Testis (tissue), 2 donors: ENCODE measurements around the gene DNAAF1.
"Not testable (repeated sequence)": the region's sequence is repeated elsewhere in the genome, so short reads cannot be mapped to it uniquely, and the experiment has no call there.

Source experiments
- POLR2A ChIP-seq: fragments of 450-650 bp; IDR thresholded peaks from one replicate; pipeline ENCODE4 v1.6.1; 2017; ENCODE audit warnings: antibody characterized with exemption, mild to moderate bottlenecking, moderate library complexity
- TF ChIP-seq, protein P1 (sequence below), 3 experiments: fragments of 450-650 bp in 2 of 3; fragments of 200-600 bp in 1 of 3; sonication (generic) in 1 of 3; IDR thresholded peaks; one replicate each; pipeline ENCODE4 v1.5.1; 2016 to 2019; ENCODE audit warnings: antibody characterized with exemption in 3 of 3, mild to moderate bottlenecking in 2 of 3, moderate library complexity in 1 of 3

DNA sequence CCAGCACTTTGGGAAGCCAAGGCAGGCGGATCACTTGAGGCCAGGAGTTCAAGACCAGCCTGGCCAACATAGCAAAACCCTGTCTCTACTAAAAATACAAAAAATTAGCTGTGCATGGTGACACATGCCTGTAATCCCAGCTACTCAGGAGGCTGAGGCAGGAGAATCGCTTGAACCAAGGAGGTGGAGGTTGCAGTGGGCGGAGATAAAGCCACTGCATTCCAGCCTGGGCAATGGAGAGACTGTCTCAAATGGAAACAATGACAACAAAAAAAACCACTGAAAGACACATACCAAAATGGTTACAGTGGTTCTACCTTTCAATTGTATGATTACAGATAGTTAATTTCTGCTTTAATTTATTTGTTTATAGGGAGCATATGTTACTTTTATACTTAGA is 33.2 kb upstream of the DNAAF1 start:
- TF ChIP-seq, protein P1, sequence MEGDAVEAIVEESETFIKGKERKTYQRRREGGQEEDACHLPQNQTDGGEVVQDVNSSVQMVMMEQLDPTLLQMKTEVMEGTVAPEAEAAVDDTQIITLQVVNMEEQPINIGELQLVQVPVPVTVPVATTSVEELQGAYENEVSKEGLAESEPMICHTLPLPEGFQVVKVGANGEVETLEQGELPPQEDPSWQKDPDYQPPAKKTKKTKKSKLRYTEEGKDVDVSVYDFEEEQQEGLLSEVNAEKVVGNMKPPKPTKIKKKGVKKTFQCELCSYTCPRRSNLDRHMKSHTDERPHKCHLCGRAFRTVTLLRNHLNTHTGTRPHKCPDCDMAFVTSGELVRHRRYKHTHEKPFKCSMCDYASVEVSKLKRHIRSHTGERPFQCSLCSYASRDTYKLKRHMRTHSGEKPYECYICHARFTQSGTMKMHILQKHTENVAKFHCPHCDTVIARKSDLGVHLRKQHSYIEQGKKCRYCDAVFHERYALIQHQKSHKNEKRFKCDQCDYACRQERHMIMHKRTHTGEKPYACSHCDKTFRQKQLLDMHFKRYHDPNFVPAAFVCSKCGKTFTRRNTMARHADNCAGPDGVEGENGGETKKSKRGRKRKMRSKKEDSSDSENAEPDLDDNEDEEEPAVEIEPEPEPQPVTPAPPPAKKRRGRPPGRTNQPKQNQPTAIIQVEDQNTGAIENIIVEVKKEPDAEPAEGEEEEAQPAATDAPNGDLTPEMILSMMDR (IDR thresholded peaks at IDR 0.05) = not testable (repeated sequence)
- not testable (repeated sequence) for TF ChIP-seq POLR2A
